Activated T-helper 17 cell treated with anti-CD3 and anti-CD28 coated beads, Interleukin-2, amount 50 U/mL, for 72 hours (primary cell): ENCODE data around the gene HDAC4. TPM values are rescaled to one million over a fixed set of nuclear protein-coding genes. Genes with fewer than 3 reads are reported as not detected.
A peak's percentile ranks its signal among the peaks of the same experiment; 100 is the strongest.

Experiments
- ATAC-seq: fragments of 150-1000 bp; cut with Tn5 transposase; replicated peaks from 2 replicates; pipeline ENCODE4 v1.10.0; 2021; ENCODE audit warnings: mild to moderate bottlenecking, moderate library complexity
- H3K27ac Mint-ChIP-seq: one replicate; pipeline ENCODE4 v1.8.0; 2022; ENCODE audit warnings: mixed read lengths
- H3K27me3 Mint-ChIP-seq: one replicate; pipeline ENCODE4 v1.8.0; 2022; ENCODE audit warnings: mixed read lengths
- H3K36me3 Mint-ChIP-seq: one replicate; pipeline ENCODE4 v1.8.0; 2022; ENCODE audit warnings: low read depth, mild to moderate bottlenecking, mixed read lengths
- H3K4me1 Mint-ChIP-seq: one replicate; pipeline ENCODE4 v1.8.0; 2022; ENCODE audit warnings: mixed read lengths
- H3K4me3 Mint-ChIP-seq: one replicate; pipeline ENCODE4 v1.8.0; 2022; ENCODE audit warnings: mild to moderate bottlenecking, mixed read lengths
- H3K9me3 Mint-ChIP-seq: one replicate; pipeline ENCODE4 v1.8.0; 2022; ENCODE audit warnings: mixed read lengths
- total RNA-seq, 2 donors: library from RNA; stranded (reverse); gene quantifications; one replicate each; pipeline ENCODE4 v1.2.3, GENCODE V29; 2022

HDAC4 gene
- total RNA-seq, 2 donors from 2014 or later, result 34.3 to 52.9 TPM

- Mint-ChIP-seq H3K4me3 (peak overlapping the region; percentile 45), H3K36me3 (peaks cover 4% of the 10 kb centered on the region), H3K4me1 (peaks cover 21% of the 10 kb centered on the region), H3K27ac (peak overlapping the region; percentile 71), H3K27me3 (no peaks in the 10 kb centered on the region), H3K9me3 (no peaks in the 10 kb centered on the region)
- peak; percentile 12 for ATAC-seq
Observed at GRCh38 chr2:239278941-239279365, 121.9 kb downstream of the HDAC4 start.

GRCh38 chr2:239278361-239278760, 122.5 kb downstream of the HDAC4 start:
- Mint-ChIP-seq H3K4me3 (peak overlapping the region; percentile 45), H3K4me1 (peaks cover 27% of the 10 kb centered on the region), H3K27me3 (no peaks in the 10 kb centered on the region), H3K36me3 (peaks cover 4% of the 10 kb centered on the region), H3K9me3 (no peaks in the 10 kb centered on the region), H3K27ac (no peak overlapping the region)
- ATAC-seq, result no peak

GRCh38 chr2:239277401-239278085, 123.3 kb downstream of the HDAC4 start:
- ATAC-seq, result no peak
- H3K4me1 Mint-ChIP-seq, result peaks cover 34% of the 10 kb centered on the region
- H3K27me3 Mint-ChIP-seq, result no peaks in the 10 kb centered on the region
- peak overlapping the region; percentile 76 for H3K27ac Mint-ChIP-seq
- H3K36me3 Mint-ChIP-seq, result peaks cover 9% of the 10 kb centered on the region
- no peaks in the 10 kb centered on the region for H3K9me3 Mint-ChIP-seq
- no peak overlapping the region for H3K4me3 Mint-ChIP-seq

- no peaks in the 10 kb centered on the region for H3K9me3 Mint-ChIP-seq
- H3K4me3 Mint-ChIP-seq, result no peak overlapping the region
- peaks cover 34% of the 10 kb centered on the region for H3K4me1 Mint-ChIP-seq
- H3K36me3 Mint-ChIP-seq, result peaks cover 10% of the 10 kb centered on the region
- H3K27ac Mint-ChIP-seq, result no peak overlapping the region
- no peak for ATAC-seq
- H3K27me3 Mint-ChIP-seq, result no peaks in the 10 kb centered on the region
Observed at GRCh38 chr2:239276851-239277250, 124.0 kb downstream of the HDAC4 start.

- H3K27me3 Mint-ChIP-seq, result no peaks in the 10 kb centered on the region
- peaks cover 34% of the 10 kb centered on the region for H3K4me1 Mint-ChIP-seq
- H3K36me3 Mint-ChIP-seq, result peaks cover 10% of the 10 kb centered on the region
- no peak for ATAC-seq
- H3K27ac Mint-ChIP-seq, result peak overlapping the region; percentile 95
- H3K9me3 Mint-ChIP-seq, result no peaks in the 10 kb centered on the region
- H3K4me3 Mint-ChIP-seq, result peak overlapping the region; percentile 88
Observed at GRCh38 chr2:239275847-239276831, 124.7 kb downstream of the HDAC4 start.

- Mint-ChIP-seq H3K27ac (peak overlapping the region; percentile 95), H3K9me3 (no peaks in the 10 kb centered on the region), H3K4me1 (peaks cover 34% of the 10 kb centered on the region), H3K36me3 (peaks cover 10% of the 10 kb centered on the region), H3K4me3 (peak overlapping the region; percentile 88), H3K27me3 (no peaks in the 10 kb centered on the region)
- peak; percentile 87 for ATAC-seq
Observed at GRCh38 chr2:239275044-239275685, 125.7 kb downstream of the HDAC4 start.

- Mint-ChIP-seq H3K9me3 (no peaks in the 10 kb centered on the region), H3K36me3 (peaks cover 10% of the 10 kb centered on the region)
Observed at GRCh38 chr2:239274391-239275043, 126.3 kb downstream of the HDAC4 start.

GRCh38 chr2:239273280-239274234, 127.3 kb downstream of the HDAC4 start:
- Mint-ChIP-seq H3K9me3 (no peaks in the 10 kb centered on the region), H3K4me1 (peaks cover 40% of the 10 kb centered on the region), H3K36me3 (peaks cover 16% of the 10 kb centered on the region), H3K4me3 (peak overlapping the region; percentile 88), H3K27me3 (no peaks in the 10 kb centered on the region), H3K27ac (peak overlapping the region; percentile 95)
- no peak for ATAC-seq

More at GRCh38 chr2:239274391-239275043, 126.3 kb downstream of the HDAC4 start:
- Mint-ChIP-seq H3K4me1 (peaks cover 37% of the 10 kb centered on the region), H3K27me3 (no peaks in the 10 kb centered on the region), H3K4me3 (peak overlapping the region; percentile 88), H3K27ac (peak overlapping the region; percentile 95)
- peak; percentile 73 for ATAC-seq

GRCh38 chr2:239272626-239273025, 128.2 kb downstream of the HDAC4 start:
- peaks cover 16% of the 10 kb centered on the region for H3K36me3 Mint-ChIP-seq
- no peak for ATAC-seq
- H3K4me1 Mint-ChIP-seq, result peaks cover 46% of the 10 kb centered on the region
- no peaks in the 10 kb centered on the region for H3K27me3 Mint-ChIP-seq
- H3K9me3 Mint-ChIP-seq, result no peaks in the 10 kb centered on the region
- H3K27ac Mint-ChIP-seq, result peak overlapping the region; percentile 95
- H3K4me3 Mint-ChIP-seq, result peak overlapping the region; percentile 88

GRCh38 chr2:239271882-239272281, 128.9 kb downstream of the HDAC4 start:
- Mint-ChIP-seq H3K4me3 (no peak overlapping the region), H3K27ac (no peak overlapping the region), H3K36me3 (peaks cover 23% of the 10 kb centered on the region), H3K9me3 (no peaks in the 10 kb centered on the region), H3K27me3 (no peaks in the 10 kb centered on the region), H3K4me1 (peaks cover 53% of the 10 kb centered on the region)
- no peak for ATAC-seq

GRCh38 chr2:239271471-239271870, 129.3 kb downstream of the HDAC4 start:
- H3K9me3 Mint-ChIP-seq, result no peaks in the 10 kb centered on the region
- H3K36me3 Mint-ChIP-seq, result peaks cover 23% of the 10 kb centered on the region
- ATAC-seq, result no peak
- H3K4me3 Mint-ChIP-seq, result no peak overlapping the region
- H3K4me1 Mint-ChIP-seq, result peaks cover 57% of the 10 kb centered on the region
- no peak overlapping the region for H3K27ac Mint-ChIP-seq
- H3K27me3 Mint-ChIP-seq, result no peaks in the 10 kb centered on the region

GRCh38 chr2:239269916-239270315, 130.9 kb downstream of the HDAC4 start:
- H3K27ac Mint-ChIP-seq, result peak overlapping the region; percentile 96
- H3K4me3 Mint-ChIP-seq, result no peak overlapping the region
- H3K36me3 Mint-ChIP-seq, result peaks cover 19% of the 10 kb centered on the region
- no peak for ATAC-seq
- H3K9me3 Mint-ChIP-seq, result no peaks in the 10 kb centered on the region
- H3K27me3 Mint-ChIP-seq, result no peaks in the 10 kb centered on the region
- H3K4me1 Mint-ChIP-seq, result peaks cover 60% of the 10 kb centered on the region
